Suprapubic skin (tissue), 3 donors: ENCODE data around the gene LGALS8.

Experiments
- CTCF ChIP-seq, 2 donors: fragments of 200-600 bp in 1 of 2; fragments of 450-650 bp in 1 of 2; sonication (generic) in 1 of 2; IDR thresholded peaks; one replicate each; pipeline ENCODE4 v1.5.1; 2016 to 2019; ENCODE audit warnings: antibody characterized with exemption in 2 of 2, mild to moderate bottlenecking in 1 of 2, moderate library complexity in 1 of 2
- POLR2A ChIP-seq, 2 donors: fragments of 450-650 bp; IDR thresholded peaks; one replicate each; pipeline ENCODE4 v1.6.1; 2017; ENCODE audit warnings: antibody characterized with exemption in 2 of 2, mild to moderate bottlenecking in 2 of 2, moderate library complexity in 2 of 2

- TF ChIP-seq POLR2A (IDR thresholded peaks at IDR 0.05): no peak
- TF ChIP-seq CTCF (IDR thresholded peaks at IDR 0.05): no peak
These were observed 24.7 kb downstream of the LGALS8 start for GRCh38 chr1:236548452-236548851.
